ENCODE data around the gene ZBTB20. TPM values are rescaled to one million over a fixed set of nuclear protein-coding genes. Genes with fewer than 3 reads are reported as not detected.

Gene ZBTB20
- total RNA-seq, 1 donor from 2014 or later: 61.0 TPM

GRCh38 chr3:114887806-114888205 lies 259.3 kb downstream of the ZBTB20 start:
- no peaks in the 10 kb centered on the region for H3K36me3 ChIP-seq
- H3K4me3 ChIP-seq: no peak overlapping the region
- no peaks in the 10 kb centered on the region for H3K9me3 ChIP-seq
- no peaks in the 10 kb centered on the region for H3K27me3 ChIP-seq
- no peak for TF ChIP-seq CTCF (IDR thresholded peaks at IDR 0.05)
- intact Hi-C loops (cut with DNase I): no loop called here
- H3K27ac ChIP-seq: no peak overlapping the region
- no peak for ATAC-seq
- no peaks in the 10 kb centered on the region for H3K4me1 ChIP-seq
- DNase-seq: no peak

DNA sequence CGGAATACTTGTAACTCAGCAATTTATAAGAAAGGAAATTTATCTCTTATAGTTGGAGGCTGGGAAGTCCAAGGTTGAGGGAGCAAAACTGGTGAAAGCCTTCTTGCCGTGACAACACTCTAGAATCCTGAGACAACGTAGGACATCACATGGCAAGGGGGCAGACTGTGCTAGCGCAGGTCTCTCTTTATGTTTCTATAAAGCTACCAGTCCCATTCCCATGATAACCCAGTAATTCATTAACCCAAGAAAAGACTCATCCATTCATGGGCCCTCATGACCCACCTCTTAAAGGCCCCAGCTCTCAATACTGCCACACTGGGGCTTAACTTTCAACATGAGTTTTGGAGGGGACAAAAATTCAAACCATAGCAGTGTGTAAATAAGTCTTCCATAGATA lies 260.2 kb downstream of the ZBTB20 start:
- intact Hi-C loops (cut with DNase I): no loop called here

GRCh38 chr3:114884213-114884923 lies 262.7 kb downstream of the ZBTB20 start:
- Histone ChIP-seq H3K9me3 (no peaks in the 10 kb centered on the region), H3K27ac (no peak overlapping the region), H3K36me3 (no peaks in the 10 kb centered on the region), H3K4me1 (peaks cover 10% of the 10 kb centered on the region), H3K27me3 (no peaks in the 10 kb centered on the region), H3K4me3 (no peak overlapping the region)
- ATAC-seq (no peak), DNase-seq (no peak)
- TF ChIP-seq CTCF (IDR thresholded peaks at IDR 0.05): no peak
- intact Hi-C loops (cut with DNase I): no loop called here

More for the DNA sequence above, 260.2 kb downstream of the ZBTB20 start:
- ATAC-seq (no peak), DNase-seq (no peak)
- Histone ChIP-seq H3K27me3 (no peaks in the 10 kb centered on the region), H3K36me3 (no peaks in the 10 kb centered on the region), H3K4me1 (no peaks in the 10 kb centered on the region), H3K27ac (no peak overlapping the region), H3K4me3 (no peak overlapping the region), H3K9me3 (no peaks in the 10 kb centered on the region)
- TF ChIP-seq CTCF (IDR thresholded peaks at IDR 0.05): no peak

- ATAC-seq (peak; percentile 48), DNase-seq (no peak)
- TF ChIP-seq CTCF (IDR thresholded peaks at IDR 0.05): no peak
- H3K27me3 ChIP-seq: no peaks in the 10 kb centered on the region
- intact Hi-C loops (cut with DNase I): no loop called here
- H3K9me3 ChIP-seq: no peaks in the 10 kb centered on the region
- H3K4me1 ChIP-seq: peaks cover 15% of the 10 kb centered on the region
- H3K4me3 ChIP-seq: no peak overlapping the region
- H3K36me3 ChIP-seq: no peaks in the 10 kb centered on the region
- no peak overlapping the region for H3K27ac ChIP-seq
Measured at GRCh38 chr3:114880078-114880477, 267.0 kb downstream of the ZBTB20 start.

GRCh38 chr3:114879059-114880031 lies 267.7 kb downstream of the ZBTB20 start:
- no peak for DNase-seq
- Histone ChIP-seq H3K4me1 (peaks cover 15% of the 10 kb centered on the region), H3K4me3 (no peak overlapping the region), H3K27me3 (no peaks in the 10 kb centered on the region), H3K27ac (no peak overlapping the region), H3K9me3 (no peaks in the 10 kb centered on the region), H3K36me3 (no peaks in the 10 kb centered on the region)
- ATAC-seq: no peak
- TF ChIP-seq CTCF (IDR thresholded peaks at IDR 0.05): no peak
- intact Hi-C loops (cut with DNase I): no loop called here

All from upper lobe of right lung (tissue), 1 donor.